IMR-90 (cell line): Measurements from ENCODE around the gene SBK3. TPM values are rescaled to one million over a fixed set of nuclear protein-coding genes. Genes with fewer than 3 reads are reported as not detected.

ENCODE experiments used
- ATAC-seq: fragments of 200-7000 bp; cut with Tn5 transposase; 2 replicates; pipeline ENCODE4 v1.9.1; 2020; ENCODE audit warnings: low read depth, mild to moderate bottlenecking, moderate library complexity
- BruUV-seq: library from RNA; stranded (reverse); fragments of 400-500 nt; replicated peaks from 2 replicates; lab custom pipeline; 2021; lab: Mats Ljungman, UMichigan
- CTCF ChIA-PET: fragments of 300-600 bp; formaldehyde crosslinking; extraction: SDS; loops from one replicate; lab custom pipeline; 2021; ENCODE audit warnings: antibody characterized with exemption; lab: Yijun Ruan, JAX
- POLR2A ChIA-PET: fragments of 300-600 bp; sonication (Branson Sonifier 250); formaldehyde crosslinking; loops from one replicate; lab custom pipeline; 2022; ENCODE audit warnings: antibody characterized with exemption; ENCODE audit not compliant: unreplicated experiment; lab: Charles Lee
- DNase-seq: peaks from one replicate; pipeline ENCODE4 v3.0.0; 2013
- H2AFZ ChIP-seq: replicated peaks from 2 replicates; pipeline ENCODE3; 2013; ENCODE audit warnings: low read length, mild to moderate bottlenecking; ENCODE audit not compliant: poor library complexity
- H2AK5ac ChIP-seq: 2 replicates; pipeline ENCODE4 v1.6.1; 2013; ENCODE audit warnings: low read depth, low read length, inconsistent platforms
- H2AK9ac ChIP-seq: replicated peaks from 2 replicates; pipeline ENCODE3; 2013; ENCODE audit warnings: mild to moderate bottlenecking, low read depth, low read length, moderate library complexity; ENCODE audit not compliant: poor library complexity
- H2BK120ac ChIP-seq: 2 replicates; pipeline ENCODE4 v1.6.1; 2013; ENCODE audit warnings: low read depth, low read length, inconsistent platforms
- H2BK15ac ChIP-seq: 3 replicates; pipeline ENCODE4 v1.6.1; 2013; ENCODE audit warnings: low read depth, low read length, inconsistent platforms
- H2BK20ac ChIP-seq: 2 replicates; pipeline ENCODE4 v1.6.1; 2013; ENCODE audit warnings: low read depth, mild to moderate bottlenecking, inconsistent platforms, low read length, moderate library complexity
- H2BK5ac ChIP-seq: 2 replicates; pipeline ENCODE4 v1.6.1; 2013; ENCODE audit warnings: mild to moderate bottlenecking, low read depth, low read length, inconsistent platforms; ENCODE audit not compliant: poor library complexity, severe bottlenecking
- H3K14ac ChIP-seq: replicated peaks from 2 replicates; pipeline ENCODE4 v1.6.1; 2013; ENCODE audit warnings: low read depth, low read length, inconsistent platforms
- H3K18ac ChIP-seq: 2 replicates; pipeline ENCODE4 v1.6.1; 2013; ENCODE audit warnings: low read depth, low read length, control low read depth
- H3K23ac ChIP-seq: 2 replicates; pipeline ENCODE4 v1.6.1; 2013; ENCODE audit warnings: low read depth, low read length, inconsistent platforms
- H3K27ac ChIP-seq: 2 replicates; pipeline ENCODE4 v1.5.1; 2013; ENCODE audit warnings: mild to moderate bottlenecking, control low read depth, low read length; ENCODE audit not compliant: insufficient read depth
- H3K27me3 ChIP-seq: 2 replicates; pipeline ENCODE4 v1.6.1; 2013; ENCODE audit warnings: low read length; ENCODE audit not compliant: control insufficient read depth, insufficient read depth
- H3K36me3 ChIP-seq: 2 replicates; pipeline ENCODE4 v1.6.1; 2013; ENCODE audit warnings: low read length, mixed read lengths; ENCODE audit not compliant: control insufficient read depth, insufficient read depth
- H3K4ac ChIP-seq: 2 replicates; pipeline ENCODE4 v1.6.1; 2013; ENCODE audit warnings: low read depth, low read length, inconsistent platforms
- H3K4me1 ChIP-seq: 2 replicates; pipeline ENCODE4 v1.6.1; 2013; ENCODE audit warnings: low read length, mixed read lengths; ENCODE audit not compliant: control insufficient read depth, insufficient read depth
- H3K4me2 ChIP-seq: 2 replicates; pipeline ENCODE4 v1.6.1; 2013; ENCODE audit warnings: low read depth, mild to moderate bottlenecking, control low read depth, low read length, moderate library complexity
- H3K4me3 ChIP-seq: 2 replicates; pipeline ENCODE4 v1.5.1; 2013; ENCODE audit warnings: low read depth, mild to moderate bottlenecking, control low read depth, low read length, moderate library complexity; ENCODE audit not compliant: insufficient read depth
- H3K56ac ChIP-seq: 2 replicates; pipeline ENCODE4 v1.6.1; 2013; ENCODE audit warnings: low read length, inconsistent platforms; ENCODE audit not compliant: insufficient read depth; ENCODE audit errors: extremely low read depth
- H3K79me1 ChIP-seq, 2 experiments: 2 replicates each; pipeline ENCODE4 v1.6.1; 2013; ENCODE audit warnings: low read length in 2 of 2, inconsistent platforms in 1 of 2, low read depth in 1 of 2
- H3K9ac ChIP-seq: 2 replicates; pipeline ENCODE4 v1.6.1; 2013; ENCODE audit warnings: low read depth, low read length, control low read depth
- H3K9me1 ChIP-seq: 2 replicates; pipeline ENCODE4 v1.6.1; 2013; ENCODE audit warnings: low read length, inconsistent platforms; ENCODE audit not compliant: insufficient read depth
- H3K9me3 ChIP-seq: 2 replicates; pipeline ENCODE4 v1.6.1; 2013; ENCODE audit warnings: low read length; ENCODE audit not compliant: control insufficient read depth, insufficient read depth
- H4K20me1 ChIP-seq: 2 replicates; pipeline ENCODE4 v1.6.1; 2013; ENCODE audit warnings: low read length, inconsistent platforms; ENCODE audit not compliant: insufficient read depth
- H4K5ac ChIP-seq: 2 replicates; pipeline ENCODE4 v1.6.1; 2013; ENCODE audit warnings: mild to moderate bottlenecking, low read depth, low read length, control low read depth
- H4K8ac ChIP-seq, 2 experiments: 2 replicates each; pipeline ENCODE4 v1.6.1; 2013; ENCODE audit warnings: low read depth in 2 of 2, low read length in 2 of 2, control low read depth in 1 of 2, inconsistent platforms in 1 of 2
- H4K91ac ChIP-seq: 2 replicates; pipeline ENCODE4 v1.6.1; 2013; ENCODE audit warnings: low read depth, low read length, inconsistent platforms; ENCODE audit not compliant: insufficient read depth
- BHLHE40 ChIP-seq: fragments of 150-350 bp; IDR thresholded peaks from 2 replicates; pipeline ENCODE4 v1.6.1; 2016; ENCODE audit warnings: mild to moderate bottlenecking, low read depth, low read length
- MAZ ChIP-seq: IDR thresholded peaks from 2 replicates; pipeline ENCODE4 v1.6.1; 2012; ENCODE audit warnings: low read depth, mild to moderate bottlenecking, low read length, improper control_type of control experiment, moderate library complexity, borderline replicate concordance
- MXI1 ChIP-seq: IDR thresholded peaks from 2 replicates; pipeline ENCODE4 v1.6.1; 2012; ENCODE audit warnings: low read depth, mild to moderate bottlenecking, low read length, moderate library complexity, borderline replicate concordance
- NFE2L2 ChIP-seq: fragments of 150-350 bp; IDR thresholded peaks from 2 replicates; pipeline ENCODE4 v1.6.1; 2016; ENCODE audit warnings: low read depth, mild to moderate bottlenecking, low read length
- POLR2A ChIP-seq: IDR thresholded peaks from 2 replicates; pipeline ENCODE4 v1.6.1; 2012; ENCODE audit warnings: mild to moderate bottlenecking, low read depth, low read length
- RCOR1 ChIP-seq: IDR thresholded peaks from 2 replicates; pipeline ENCODE4 v1.6.1; 2012; ENCODE audit warnings: mild to moderate bottlenecking, low read length, improper control_type of control experiment; ENCODE audit not compliant: insufficient replicate concordance
- RFX5 ChIP-seq: IDR thresholded peaks from 2 replicates; pipeline ENCODE4 v1.8.0; 2012; ENCODE audit warnings: low read depth, mild to moderate bottlenecking, low read length, moderate library complexity
- WGBS, 2 experiments: methylation state at CpG; one replicate each; pipeline versions ENCODE4 v1.1.5 to v1.1.7; 2013; ENCODE audit warnings: missing lambda C conversion rate in 2 of 2; ENCODE audit not compliant: insufficient read length in 1 of 2; ENCODE audit errors: extremely low coverage in 2 of 2; 5-methylcytosine and 5-hydroxymethylcytosine counted together
- dilution Hi-C: fragments of 300-500 bp; cut with HindIII; formaldehyde crosslinking; loops from one replicate; pipeline ENCODE4 v1.14.3; 2018; ENCODE audit warnings: low sequenced_read_pairs; ENCODE audit not compliant: unreplicated experiment
- in situ Hi-C: fragments of 300-500 bp; cut with MboI; formaldehyde crosslinking; loops from 3 replicates; pipeline ENCODE4 v1.14.3; 2019; ENCODE audit warnings: low sequenced_read_pairs, inconsistent platforms, mixed read lengths
- intact Hi-C: fragments of 100-400 bp; cut with micrococcal nuclease; formaldehyde crosslinking; loops from 2 replicates; pipeline ENCODE4 v1.10.0; 2022
- polyA plus RNA-seq, 3 experiments: library from polyadenylated mRNA; depleted of rRNA; stranded (reverse); fragments of >200 nt; gene quantifications; 2 replicates each; pipeline ENCODE4 v1.2.3, GENCODE V29; 2012; ENCODE audit warnings: low replicate concordance in 1 of 3
- total RNA-seq: library from RNA; depleted of rRNA; stranded (reverse); fragments of >200 nt; gene quantifications from 2 replicates; pipeline ENCODE4 v1.2.3, GENCODE V29; 2012
- TF ChIP-seq, protein P1 (sequence below): fragments of 150-350 bp; IDR thresholded peaks from 2 replicates; pipeline ENCODE4 v1.6.1; 2016; ENCODE audit warnings: low read depth, mild to moderate bottlenecking, low read length, moderate library complexity, borderline replicate concordance
- TF ChIP-seq, protein P2 (sequence below): fragments of 150-350 bp; IDR thresholded peaks from 2 replicates; pipeline ENCODE4 v1.6.1; 2017; ENCODE audit warnings: mild to moderate bottlenecking, antibody characterized with exemption, low read length, low read depth

SBK3 gene
- total and polyA plus RNA-seq, 2 of the 4 experiments (the other 2 are of a cell fraction), result 0.05 to 0.18 TPM

DNA sequence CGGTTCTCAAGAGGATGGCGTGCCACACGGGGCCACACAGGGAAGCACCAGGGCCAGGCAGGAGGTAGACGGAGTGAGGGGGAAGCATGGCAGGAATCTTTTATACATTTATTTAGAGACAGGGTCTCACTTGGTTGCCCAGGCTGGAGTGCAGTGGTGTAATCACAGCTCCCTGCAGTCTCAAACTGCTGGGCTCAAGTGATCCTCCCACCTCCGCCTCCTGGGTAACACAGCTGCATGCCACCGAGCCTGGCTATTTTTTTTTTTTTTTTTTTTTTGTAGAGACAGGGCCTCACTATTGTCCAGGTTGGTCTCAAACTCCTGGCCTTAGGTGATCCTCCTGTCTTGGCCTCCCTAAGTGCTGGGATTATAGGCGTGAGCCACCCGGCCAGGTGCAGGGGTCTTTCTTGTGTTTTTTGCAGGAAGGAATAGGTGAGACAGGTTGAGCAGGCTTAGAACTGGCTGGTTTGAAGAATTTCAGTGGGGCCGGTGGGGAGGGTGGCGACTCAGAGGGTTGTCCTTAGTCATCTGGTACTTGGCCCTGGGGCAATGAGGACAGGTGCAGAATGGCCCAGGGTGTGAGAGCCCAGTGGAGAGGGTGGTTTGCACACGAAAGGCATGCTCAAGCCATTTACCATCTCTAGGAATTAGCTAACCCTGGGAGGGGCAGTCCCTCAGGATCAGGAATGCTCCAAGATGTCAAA, 49.5 kb downstream of the SBK3 start:
- H3K27ac ChIP-seq, result no peak overlapping the region
- dilution Hi-C loops, result no loop called here
- no peak overlapping the region for H3K18ac ChIP-seq
- in situ Hi-C loops, result loop anchor here (25.0 kb wide), 1 partner anchor 1033 kb away; the partner anchor contains the start of genes CDC42EP5 and LENG9
- no peak overlapping the region for H2AFZ ChIP-seq
- H3K4me2 ChIP-seq, result no peak overlapping the region
- no peak overlapping the region for H3K23ac ChIP-seq
- H4K8ac ChIP-seq, result no peak overlapping the region
- no peak overlapping the region for H2BK20ac ChIP-seq
- no peak overlapping the region for H2BK15ac ChIP-seq
- no peaks in the 10 kb centered on the region for H3K27me3 ChIP-seq
- TF ChIP-seq MXI1, result no peak
- no peak for TF ChIP-seq RCOR1
- TF ChIP-seq, protein P1, sequence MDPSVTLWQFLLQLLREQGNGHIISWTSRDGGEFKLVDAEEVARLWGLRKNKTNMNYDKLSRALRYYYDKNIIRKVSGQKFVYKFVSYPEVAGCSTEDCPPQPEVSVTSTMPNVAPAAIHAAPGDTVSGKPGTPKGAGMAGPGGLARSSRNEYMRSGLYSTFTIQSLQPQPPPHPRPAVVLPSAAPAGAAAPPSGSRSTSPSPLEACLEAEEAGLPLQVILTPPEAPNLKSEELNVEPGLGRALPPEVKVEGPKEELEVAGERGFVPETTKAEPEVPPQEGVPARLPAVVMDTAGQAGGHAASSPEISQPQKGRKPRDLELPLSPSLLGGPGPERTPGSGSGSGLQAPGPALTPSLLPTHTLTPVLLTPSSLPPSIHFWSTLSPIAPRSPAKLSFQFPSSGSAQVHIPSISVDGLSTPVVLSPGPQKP, result no peak
- no peak for TF ChIP-seq NFE2L2
- TF ChIP-seq, protein P2, sequence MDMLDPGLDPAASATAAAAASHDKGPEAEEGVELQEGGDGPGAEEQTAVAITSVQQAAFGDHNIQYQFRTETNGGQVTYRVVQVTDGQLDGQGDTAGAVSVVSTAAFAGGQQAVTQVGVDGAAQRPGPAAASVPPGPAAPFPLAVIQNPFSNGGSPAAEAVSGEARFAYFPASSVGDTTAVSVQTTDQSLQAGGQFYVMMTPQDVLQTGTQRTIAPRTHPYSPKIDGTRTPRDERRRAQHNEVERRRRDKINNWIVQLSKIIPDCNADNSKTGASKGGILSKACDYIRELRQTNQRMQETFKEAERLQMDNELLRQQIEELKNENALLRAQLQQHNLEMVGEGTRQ, result no peak
- no peak for TF ChIP-seq POLR2A
- TF ChIP-seq RFX5, result no peak
- no peak for TF ChIP-seq BHLHE40
- no peak for TF ChIP-seq MAZ
- H4K5ac ChIP-seq, result no peak overlapping the region
- no peak overlapping the region for H2BK5ac ChIP-seq
- H3K4ac ChIP-seq, result no peak overlapping the region
- H3K14ac ChIP-seq, result no peak overlapping the region
- ChIA-PET POLR2A (no interaction called here), CTCF (interaction anchor here (0.8 to 1.1 kb wide), 2 partner anchors 8 to 137 kb away, joined by 4 to 8 read pairs; no protein-coding TSS in a partner anchor)
- H3K36me3 ChIP-seq, result peaks cover 13% of the 10 kb centered on the region; the same call in 1 of the 2 replicates
- no peaks in the 10 kb centered on the region for H4K20me1 ChIP-seq
- H3K56ac ChIP-seq, result no peak overlapping the region
- no TSS peak for BruUV-seq
- no peak overlapping the region for H3K4me3 ChIP-seq
- ATAC-seq (no peak), DNase-seq (no peak)
- H3K79me1 ChIP-seq, result peaks cover 0 to 17% of the 10 kb centered on the region in 2 experiments
- H3K9me1 ChIP-seq, result peaks cover 3% of the 10 kb centered on the region
- no peak overlapping the region for H2AK9ac ChIP-seq
- H3K4me1 ChIP-seq, result peaks cover 16% of the 10 kb centered on the region
- no peaks in the 10 kb centered on the region for H3K9me3 ChIP-seq
- H3K9ac ChIP-seq, result no peak overlapping the region
- intact Hi-C loops, result no loop called here
- H2AK5ac ChIP-seq, result 0 out of 2 replicates have a peak overlapping the region, but pooled peaks have one; percentile 36
- no peak overlapping the region for H2BK120ac ChIP-seq
- H4K91ac ChIP-seq, result no peak overlapping the region
- 93% methylated on average over 3 of the region's 11 CpGs; no CpG with 5 or more reads in 1 of the 2 experiments for WGBS, 2 experiments
